NCI-H2081 treated with DMSO at 0.1 percent for 48 hours (cell line): ENCODE measurements around the gene DDX53.

ENCODE experiments used
- DNase-seq: peaks from one replicate; lab custom pipeline; 2025; lab: John Stamatoyannopoulos, UW

DDX53 gene

GRCh38 chrX:22999696-23000223 is at the start of gene DDX53:
TSS of gene DDX53 (plus strand) at chrX:22999960. CDS start at chrX:23000058, 98 bp downstream.
- no peak for DNase-seq

GRCh38 chrX:22950269-22951266 is 49.2 kb upstream of the DDX53 start:
- DNase-seq, result no peak

GRCh38 chrX:22952010-22952409 is 47.8 kb upstream of the DDX53 start:
- no peak for DNase-seq

GRCh38 chrX:22958250-22958649 is 41.5 kb upstream of the DDX53 start:
- DNase-seq, result no peak

- DNase-seq, result no peak
Measured at GRCh38 chrX:22959204-22959920, 40.4 kb upstream of the DDX53 start.

- no peak for DNase-seq
Measured at GRCh38 chrX:22963196-22963595, 36.6 kb upstream of the DDX53 start.

- DNase-seq, result no peak
Measured at GRCh38 chrX:22968494-22968893, 31.3 kb upstream of the DDX53 start.

- DNase-seq, result no peak
Measured at GRCh38 chrX:22969411-22969810, 30.3 kb upstream of the DDX53 start.

GRCh38 chrX:22970861-22971260 is 28.9 kb upstream of the DDX53 start:
- DNase-seq, result no peak

GRCh38 chrX:22974616-22975015 is 25.1 kb upstream of the DDX53 start:
- DNase-seq, result no peak

GRCh38 chrX:22975786-22976185 is 24.0 kb upstream of the DDX53 start:
- DNase-seq, result no peak

- no peak for DNase-seq
Measured at GRCh38 chrX:22985958-22986357, 13.8 kb upstream of the DDX53 start.

- no peak for DNase-seq
Measured at GRCh38 chrX:22987452-22987851, 12.3 kb upstream of the DDX53 start.

- no peak for DNase-seq
Measured at GRCh38 chrX:23003116-23003515, 3.4 kb downstream of the DDX53 start.

- DNase-seq, result no peak
Measured at GRCh38 chrX:23008431-23009099, 8.8 kb downstream of the DDX53 start.

GRCh38 chrX:23012162-23012561 is 12.4 kb downstream of the DDX53 start:
- no peak for DNase-seq

GRCh38 chrX:23012636-23013035 is 12.9 kb downstream of the DDX53 start:
- no peak for DNase-seq

GRCh38 chrX:23013366-23013765 is 13.6 kb downstream of the DDX53 start:
- no peak for DNase-seq

- DNase-seq, result no peak
Measured at GRCh38 chrX:23031600-23031999, 31.8 kb downstream of the DDX53 start.

- DNase-seq, result no peak
Measured at GRCh38 chrX:23035493-23035892, 35.7 kb downstream of the DDX53 start.

- no peak for DNase-seq
Measured at GRCh38 chrX:23046443-23046842, 46.7 kb downstream of the DDX53 start.
